IPS-NIHi7 (cell line): ENCODE measurements around the gene CELF5.

Source experiments
- DNase-seq: peaks from one replicate; pipeline ENCODE4 v3.0.0; 2012; ENCODE audit warnings: mixed read lengths; ENCODE audit errors: extremely low spot score

Gene CELF5

DNA sequence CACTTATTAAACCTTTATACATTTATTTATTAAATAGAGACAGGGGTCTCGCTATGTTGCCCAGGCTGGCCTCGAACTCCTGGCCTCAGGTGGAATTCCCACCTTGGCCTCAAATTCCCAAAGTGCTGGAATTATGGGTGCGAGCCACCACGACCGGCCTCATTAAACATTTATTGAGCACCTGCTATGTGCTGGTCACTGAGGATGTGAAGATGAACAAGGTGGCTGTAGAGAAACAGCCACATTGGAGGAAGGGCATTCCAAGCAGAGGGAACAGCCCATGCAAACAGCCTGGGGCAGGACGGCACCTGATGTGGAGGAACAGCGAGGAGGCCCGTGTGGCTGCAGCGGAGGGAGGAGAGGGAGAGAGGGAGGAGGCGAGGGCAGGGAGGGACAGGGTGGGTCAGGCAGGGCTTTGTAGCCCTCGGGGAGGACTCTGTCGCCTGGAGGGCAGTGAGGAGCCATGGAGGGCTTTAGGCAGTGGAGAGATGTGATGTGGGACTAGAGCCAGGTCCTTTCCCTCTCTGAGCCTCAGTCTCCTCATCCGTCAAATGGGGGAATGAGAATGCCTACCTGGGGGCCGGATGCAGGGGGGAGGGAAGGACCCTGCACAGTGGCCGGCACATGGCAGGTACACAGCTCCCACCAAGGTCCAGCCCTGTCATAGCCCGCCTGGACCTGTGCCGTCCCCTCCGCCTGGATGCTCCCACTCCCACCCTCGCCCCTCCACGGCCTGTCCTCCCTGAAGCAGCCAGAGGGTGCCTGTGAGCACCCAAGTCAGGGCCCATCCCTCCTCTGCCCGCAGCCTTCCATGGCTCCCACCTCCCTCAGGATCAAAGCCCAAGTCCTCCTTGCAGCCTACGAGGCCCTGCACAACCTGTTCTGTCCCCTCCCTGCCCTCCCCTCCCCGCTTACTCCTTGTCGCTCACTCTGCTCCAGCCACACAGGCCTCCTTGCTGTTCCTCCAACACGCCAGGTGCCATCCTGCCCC is 120.4 kb downstream of the CELF5 start:
- DNase-seq: no peak

DNA sequence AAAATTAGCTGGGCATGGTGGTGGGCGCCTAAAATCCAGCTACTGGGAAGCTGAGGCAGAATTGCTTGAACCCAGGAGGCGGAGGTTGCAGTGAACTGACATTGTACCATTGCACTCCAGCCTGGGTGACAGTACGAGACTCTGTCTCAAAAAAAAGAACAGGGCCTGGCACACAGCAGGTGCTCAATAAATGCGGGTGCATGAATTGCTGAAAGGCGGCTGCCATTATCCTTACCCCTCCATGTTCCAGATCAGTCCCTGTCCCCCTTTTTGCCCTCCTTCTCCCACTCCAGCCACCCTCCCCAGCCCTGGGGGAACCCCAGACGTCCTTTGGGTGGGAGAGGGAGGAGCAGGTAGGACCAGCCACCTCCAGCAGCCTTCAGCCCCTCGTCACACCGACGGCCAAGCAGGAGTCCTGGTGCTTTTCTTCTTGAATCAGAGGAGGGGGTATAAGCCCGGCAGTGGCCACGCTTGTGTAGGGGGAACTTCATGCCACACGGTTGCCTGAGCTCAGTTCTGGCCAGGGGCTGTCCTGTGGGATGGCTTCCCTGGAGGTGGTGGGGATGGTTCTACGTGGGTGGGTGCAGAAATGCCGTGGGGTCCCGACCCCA is 121.5 kb downstream of the CELF5 start:
- DNase-seq: peak; percentile 6
